ENCODE measurements around the gene HESX1.
A peak's percentile ranks its signal among the peaks of the same experiment; 100 is the strongest.

Gene HESX1

GRCh38 chr3:57168151-57168550 lies 31.6 kb downstream of the HESX1 start:
- TF ChIP-seq, protein P1, sequence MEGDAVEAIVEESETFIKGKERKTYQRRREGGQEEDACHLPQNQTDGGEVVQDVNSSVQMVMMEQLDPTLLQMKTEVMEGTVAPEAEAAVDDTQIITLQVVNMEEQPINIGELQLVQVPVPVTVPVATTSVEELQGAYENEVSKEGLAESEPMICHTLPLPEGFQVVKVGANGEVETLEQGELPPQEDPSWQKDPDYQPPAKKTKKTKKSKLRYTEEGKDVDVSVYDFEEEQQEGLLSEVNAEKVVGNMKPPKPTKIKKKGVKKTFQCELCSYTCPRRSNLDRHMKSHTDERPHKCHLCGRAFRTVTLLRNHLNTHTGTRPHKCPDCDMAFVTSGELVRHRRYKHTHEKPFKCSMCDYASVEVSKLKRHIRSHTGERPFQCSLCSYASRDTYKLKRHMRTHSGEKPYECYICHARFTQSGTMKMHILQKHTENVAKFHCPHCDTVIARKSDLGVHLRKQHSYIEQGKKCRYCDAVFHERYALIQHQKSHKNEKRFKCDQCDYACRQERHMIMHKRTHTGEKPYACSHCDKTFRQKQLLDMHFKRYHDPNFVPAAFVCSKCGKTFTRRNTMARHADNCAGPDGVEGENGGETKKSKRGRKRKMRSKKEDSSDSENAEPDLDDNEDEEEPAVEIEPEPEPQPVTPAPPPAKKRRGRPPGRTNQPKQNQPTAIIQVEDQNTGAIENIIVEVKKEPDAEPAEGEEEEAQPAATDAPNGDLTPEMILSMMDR (IDR thresholded peaks at IDR 0.05; ENCODE audit: low read depth, low read length), result no peak
- H3K4me3 ChIP-seq (ENCODE audit: low read depth, low read length), result no peak overlapping the region

DNA sequence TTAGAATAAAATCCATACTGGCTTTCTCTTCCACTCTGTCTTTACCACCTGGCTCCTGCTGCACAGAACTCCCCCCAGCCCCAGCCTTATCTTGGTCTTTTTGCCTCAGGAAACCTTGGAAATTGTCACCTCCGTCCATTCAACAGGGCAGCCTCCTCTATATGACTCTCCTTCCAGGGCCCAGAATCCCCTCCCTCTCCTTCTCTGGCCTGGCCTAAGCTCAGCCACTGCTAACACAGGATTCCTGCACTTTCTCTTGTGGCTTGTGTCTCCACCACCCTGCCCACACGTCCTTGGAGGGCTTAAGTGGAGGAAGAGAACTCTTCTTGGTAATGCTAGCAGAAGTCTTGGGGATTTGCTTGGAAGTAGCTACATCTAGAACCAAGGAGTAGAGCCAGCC lies 33.1 kb downstream of the HESX1 start:
- H3K4me3 ChIP-seq (ENCODE audit: low read depth, low read length), result no peak overlapping the region
- TF ChIP-seq, protein P1 (IDR thresholded peaks at IDR 0.05; ENCODE audit: low read depth, low read length), result no peak

- TF ChIP-seq, protein P1 (IDR thresholded peaks at IDR 0.05; ENCODE audit: low read depth, low read length), result no peak
- no peak overlapping the region for H3K4me3 ChIP-seq (ENCODE audit: low read depth, low read length)
These were observed 34.1 kb downstream of the HESX1 start for GRCh38 chr3:57165641-57166040.

DNA sequence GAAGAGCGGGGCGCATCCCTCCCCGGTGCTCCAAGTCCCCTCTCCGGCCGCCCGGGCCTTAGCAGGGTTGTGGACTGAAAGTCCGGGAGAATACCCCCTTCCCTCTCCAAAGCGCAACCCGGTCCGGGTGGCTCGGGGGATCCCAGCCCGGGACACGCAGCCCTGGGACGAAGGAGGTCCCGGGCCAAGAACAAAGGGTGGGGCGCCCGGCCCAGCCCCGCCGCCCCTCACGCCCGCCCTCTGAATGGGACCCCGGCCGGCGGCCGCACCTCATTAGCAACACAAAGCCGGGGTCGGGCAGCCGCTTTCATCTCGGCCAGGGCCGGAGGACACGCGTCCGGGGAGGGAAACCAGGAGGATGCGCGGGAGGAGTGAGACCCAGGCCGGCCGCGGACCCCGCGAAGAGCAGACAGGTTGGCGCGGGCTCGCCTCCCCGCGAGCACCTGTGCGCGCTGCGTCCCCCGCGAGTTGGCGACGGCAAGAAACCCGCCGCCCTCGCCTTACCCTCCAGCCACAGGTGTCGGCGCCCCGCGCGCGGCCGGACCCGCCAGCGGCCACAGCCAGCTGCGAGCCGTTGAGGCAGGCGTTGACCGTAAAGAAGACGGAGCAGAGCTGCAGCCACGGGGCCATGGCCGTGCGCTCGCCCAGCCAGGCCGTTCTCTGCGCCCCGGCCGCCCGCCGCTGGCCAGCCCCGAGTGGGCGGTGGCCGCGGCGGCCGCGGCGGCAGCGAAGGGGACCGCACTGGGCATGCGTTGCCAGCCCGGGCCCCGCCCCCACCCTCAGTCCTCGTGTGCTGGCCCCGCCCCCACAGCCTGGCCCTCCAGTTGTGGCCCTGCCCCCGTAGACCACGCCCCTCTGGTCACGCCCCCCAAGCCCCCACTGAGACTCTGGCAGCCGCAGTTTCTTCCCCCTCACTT lies 34.9 kb downstream of the HESX1 start, which contains the start of gene IL17RD:
IL17RD (minus strand) TSS at position 697 of the 917 bp plus-strand sequence; CDS start at position 630, 67 bp downstream.
- peak within 1 kb of the TSS; percentile 60 for H3K4me3 ChIP-seq (ENCODE audit: low read depth, low read length)
- TF ChIP-seq, protein P1 (IDR thresholded peaks at IDR 0.05; ENCODE audit: low read depth, low read length), result no peak

GRCh38 chr3:57164217-57164656 lies 35.5 kb downstream of the HESX1 start:
- H3K4me3 ChIP-seq (ENCODE audit: low read depth, low read length), result peak overlapping the region; percentile 60

GRCh38 chr3:57163751-57164150 lies 36.0 kb downstream of the HESX1 start:
- no peak overlapping the region for H3K4me3 ChIP-seq (ENCODE audit: low read depth, low read length)

More at GRCh38 chr3:57164217-57164656, 35.5 kb downstream of the HESX1 start:
- TF ChIP-seq, protein P1 (IDR thresholded peaks at IDR 0.05; ENCODE audit: low read depth, low read length), result no peak

More at GRCh38 chr3:57163751-57164150, 36.0 kb downstream of the HESX1 start:
- TF ChIP-seq, protein P1 (IDR thresholded peaks at IDR 0.05; ENCODE audit: low read depth, low read length), result no peak

All from WI38 (cell line).